HepG2 (cell line): ENCODE data around the gene CLCC1. TPM values are rescaled to one million over a fixed set of nuclear protein-coding genes. Genes with fewer than 3 reads are reported as not detected.

Experiments
- ARID5B ChIP-seq: IDR thresholded peaks from 2 replicates; pipeline ENCODE4 v1.4.0; 2020; ENCODE audit warnings: mild to moderate bottlenecking, missing genetic modification reagents
- ARNT ChIP-seq: fragments of 450-650 bp; IDR thresholded peaks from 2 replicates; pipeline ENCODE4 v1.6.1; 2017
- CBX5 ChIP-seq: sonication (generic); formaldehyde crosslinking; IDR thresholded peaks from 2 replicates; pipeline ENCODE4 v1.4.0; 2020; ENCODE audit warnings: missing genetic modification reagents, borderline replicate concordance
- GFI1 ChIP-seq: sonication (generic); formaldehyde crosslinking; IDR thresholded peaks from 2 replicates; pipeline ENCODE4 v1.5.0; 2020; ENCODE audit warnings: missing genetic modification reagents, mild to moderate bottlenecking, borderline replicate concordance
- MZF1 ChIP-seq: sonication (generic); formaldehyde crosslinking; IDR thresholded peaks from 2 replicates; pipeline ENCODE4 v1.8.1; 2023; ENCODE audit warnings: mild to moderate bottlenecking, missing genetic modification reagents, borderline replicate concordance
- SKIL ChIP-seq: sonication (generic); formaldehyde crosslinking; IDR thresholded peaks from 2 replicates; pipeline ENCODE4 v1.8.0; 2022; ENCODE audit warnings: missing genetic modification reagents, mild to moderate bottlenecking, moderate library complexity, borderline replicate concordance
- SMYD3 ChIP-seq: sonication (generic); formaldehyde crosslinking; IDR thresholded peaks from 2 replicates; pipeline ENCODE4 v1.8.1; 2023; ENCODE audit warnings: mild to moderate bottlenecking, missing genetic modification reagents
- TMF1 ChIP-seq: sonication (generic); formaldehyde crosslinking; IDR thresholded peaks from 2 replicates; pipeline ENCODE4 v1.8.1; 2022; ENCODE audit warnings: low read depth, missing genetic modification reagents
- ZBTB7B ChIP-seq: sonication (generic); formaldehyde crosslinking; IDR thresholded peaks from 2 replicates; pipeline ENCODE4 v1.4.0; 2020; ENCODE audit warnings: missing genetic modification reagents
- ZNF101 ChIP-seq: sonication (generic); formaldehyde crosslinking; IDR thresholded peaks from 2 replicates; pipeline ENCODE4 v1.4.0; 2020; ENCODE audit warnings: mild to moderate bottlenecking, low read depth, missing genetic modification reagents, borderline replicate concordance
- ZNF124 ChIP-seq: sonication (generic); formaldehyde crosslinking; IDR thresholded peaks from 2 replicates; pipeline ENCODE4 v1.4.0; 2020; ENCODE audit warnings: missing genetic modification reagents
- ZNF142 ChIP-seq: sonication (generic); formaldehyde crosslinking; IDR thresholded peaks from 2 replicates; pipeline ENCODE4 v1.4.0; 2020; ENCODE audit warnings: missing genetic modification reagents
- ZNF263 ChIP-seq: sonication (generic); formaldehyde crosslinking; IDR thresholded peaks from 2 replicates; pipeline ENCODE4 v1.4.0; 2020; ENCODE audit warnings: missing genetic modification reagents
- ZNF367 ChIP-seq: sonication (generic); formaldehyde crosslinking; IDR thresholded peaks from 2 replicates; pipeline ENCODE4 v1.4.0; 2020; ENCODE audit warnings: missing genetic modification reagents, borderline replicate concordance
- ZNF441 ChIP-seq: sonication (generic); formaldehyde crosslinking; IDR thresholded peaks from 2 replicates; pipeline ENCODE4 v1.7.0; 2021; ENCODE audit warnings: missing genetic modification reagents, borderline replicate concordance
- ZNF782 ChIP-seq: sonication (generic); formaldehyde crosslinking; IDR thresholded peaks from 2 replicates; pipeline ENCODE4 v1.4.0; 2020; ENCODE audit warnings: missing genetic modification reagents, mild to moderate bottlenecking, borderline replicate concordance
- ZNF839 ChIP-seq: sonication (generic); formaldehyde crosslinking; IDR thresholded peaks from 2 replicates; pipeline ENCODE4 v1.4.0; 2020; ENCODE audit warnings: missing genetic modification reagents, mild to moderate bottlenecking, borderline replicate concordance
- ZNF850 ChIP-seq: sonication (generic); formaldehyde crosslinking; conservative IDR thresholded peaks from 2 replicates; pipeline ENCODE4 v1.9.0; 2021; ENCODE audit warnings: mild to moderate bottlenecking, missing genetic modification reagents
- polyA plus RNA-seq, 8 experiments: library from polyadenylated mRNA; depleted of rRNA in 3 of 8; stranded (reverse) in 7 of 8; unstranded in 1 of 8; fragments of >200 nt; fragmentation: Illumina TruSeq in 4 of 8; extraction: Trizol in 4 of 8; gene quantifications; 2 replicates each; pipeline versions ENCODE4 v1.2.1 to v1.2.3, GENCODE V29; 2011 to 2016; ENCODE audit warnings: low read depth in 4 of 8, missing spikeins in 1 of 8, mixed read lengths in 1 of 8; ENCODE audit not compliant: insufficient read depth in 1 of 8
- total RNA-seq, 5 experiments: library from RNA; depleted of rRNA; stranded (reverse); fragments of >200 nt; fragmentation: Illumina TruSeq; extraction: Trizol; gene quantifications; 2 replicates each; pipeline ENCODE4 v1.2.3, GENCODE V29; 2016; ENCODE audit warnings: low read depth in 1 of 5

Gene CLCC1
- total and polyA plus RNA-seq, 2 of the 13 experiments (the other 11 are each of a cell fraction or from before 2014, with no cell fraction given), result 16.0 to 25.8 TPM

GRCh38 chr1:108963052-108963686, at the start of gene CLCC1 (continued):
- TF ChIP-seq SKIL (0 out of 2 replicates have a peak, but pooled peaks have one; percentile 23), ZNF367 (no peak), ZNF101 (CRISPR knock-in tag) (no peak), ARID5B (CRISPR knock-in tag) (peak; percentile 66), ZNF124 (CRISPR knock-in tag) (peak; percentile 77; the same call in 1 of the 2 replicates), GFI1 (CRISPR knock-in tag) (no peak; the same call in 1 of the 2 replicates), TMF1 (CRISPR knock-in tag) (peak; percentile 85), ZNF142 (CRISPR knock-in tag) (peak; percentile 64; the same call in 1 of the 2 replicates), ZBTB7B (CRISPR knock-in tag) (peak; percentile 19; the same call in 1 of the 2 replicates), ZNF441 (CRISPR knock-in tag) (peak; percentile 85), ZNF782 (no peak), SMYD3 (CRISPR knock-in tag) (peak; percentile 88), ZNF850 (CRISPR knock-in tag) (no peak), ZNF263 (CRISPR knock-in tag) (no peak; the same call in 1 of the 2 replicates), ZNF839 (CRISPR knock-in tag) (0 out of 2 replicates have a peak, but pooled peaks have one; percentile 66), ARNT (no peak), MZF1 (CRISPR knock-in tag) (0 out of 2 replicates have a peak, but pooled peaks have one; percentile 55), CBX5 (CRISPR knock-in tag) (peak; percentile 65; the same call in 1 of the 2 replicates)
